Tibial artery (tissue), 4 donors: Measurements from ENCODE around the gene TGFBR3.

ENCODE experiments used
- DNase-seq, 2 donors: peaks; one replicate each; pipeline ENCODE4 v3.0.0-alpha.2; 2019
- H3K27ac ChIP-seq, 2 donors: fragments of 200-600 bp; sonication (generic) in 1 of 2; 1 replicate in 1 of 2; 2 replicates in 1 of 2; pipeline ENCODE4 v1.5.1; 2018 to 2019; ENCODE audit warnings: mild to moderate bottlenecking in 1 of 2
- H3K27me3 ChIP-seq, 2 donors: fragments of 200-600 bp; sonication (generic) in 1 of 2; one replicate each; pipeline versions ENCODE4 v1.5.1 to v1.6.0; 2016 to 2019
- H3K36me3 ChIP-seq, 3 donors: fragments of 200-600 bp; sonication (generic) in 2 of 3; one replicate each; pipeline ENCODE4 v1.5.1; 2016 to 2019; ENCODE audit warnings: mild to moderate bottlenecking in 2 of 3
- H3K4me1 ChIP-seq, 4 donors: fragments of 200-600 bp; sonication (generic) in 2 of 4; 1 replicate in 3 of 4; 2 replicates in 1 of 4; pipeline ENCODE4 v1.5.1; 2016 to 2019
- H3K4me3 ChIP-seq, 2 donors: fragments of 200-600 bp; sonication (generic) in 1 of 2; 1 replicate in 1 of 2; 2 replicates in 1 of 2; pipeline ENCODE4 v1.5.1; 2018 to 2019; ENCODE audit warnings: mild to moderate bottlenecking in 2 of 2
- H3K9me3 ChIP-seq, 3 donors: fragments of 200-600 bp; sonication (generic) in 1 of 3; one replicate each; pipeline ENCODE4 v1.5.1; 2016 to 2019
- intact Hi-C: fragments of 100-400 bp; cut with DNase I; formaldehyde crosslinking; loops from one replicate; pipeline ENCODE4 v1.15.0; 2023; ENCODE audit warnings: low total_unique reads
- TF ChIP-seq, protein P1 (sequence below), 2 experiments: fragments of 200-600 bp in 1 of 2; fragments of 450-650 bp in 1 of 2; IDR thresholded peaks; one replicate each; pipeline ENCODE4 v1.5.1; 2017 to 2019; ENCODE audit warnings: antibody characterized with exemption in 2 of 2, mild to moderate bottlenecking in 1 of 2, moderate library complexity in 1 of 2

Gene TGFBR3

GRCh38 chr1:91813813-91814212, 72.1 kb downstream of the TGFBR3 start:
- no peaks in the 10 kb centered on the region for H3K36me3 ChIP-seq
- H3K4me1 ChIP-seq, result peaks cover 0 to 35% (median 8%) of the 10 kb centered on the region in 4 donors
- H3K27me3 ChIP-seq, result no peaks in the 10 kb centered on the region
- no peaks in the 10 kb centered on the region for H3K9me3 ChIP-seq
- intact Hi-C loops, result no loop called here
- TF ChIP-seq, protein P1, sequence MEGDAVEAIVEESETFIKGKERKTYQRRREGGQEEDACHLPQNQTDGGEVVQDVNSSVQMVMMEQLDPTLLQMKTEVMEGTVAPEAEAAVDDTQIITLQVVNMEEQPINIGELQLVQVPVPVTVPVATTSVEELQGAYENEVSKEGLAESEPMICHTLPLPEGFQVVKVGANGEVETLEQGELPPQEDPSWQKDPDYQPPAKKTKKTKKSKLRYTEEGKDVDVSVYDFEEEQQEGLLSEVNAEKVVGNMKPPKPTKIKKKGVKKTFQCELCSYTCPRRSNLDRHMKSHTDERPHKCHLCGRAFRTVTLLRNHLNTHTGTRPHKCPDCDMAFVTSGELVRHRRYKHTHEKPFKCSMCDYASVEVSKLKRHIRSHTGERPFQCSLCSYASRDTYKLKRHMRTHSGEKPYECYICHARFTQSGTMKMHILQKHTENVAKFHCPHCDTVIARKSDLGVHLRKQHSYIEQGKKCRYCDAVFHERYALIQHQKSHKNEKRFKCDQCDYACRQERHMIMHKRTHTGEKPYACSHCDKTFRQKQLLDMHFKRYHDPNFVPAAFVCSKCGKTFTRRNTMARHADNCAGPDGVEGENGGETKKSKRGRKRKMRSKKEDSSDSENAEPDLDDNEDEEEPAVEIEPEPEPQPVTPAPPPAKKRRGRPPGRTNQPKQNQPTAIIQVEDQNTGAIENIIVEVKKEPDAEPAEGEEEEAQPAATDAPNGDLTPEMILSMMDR (IDR thresholded peaks at IDR 0.05), result no peak
- no peak for DNase-seq
- H3K27ac ChIP-seq, result no peak overlapping the region
- H3K4me3 ChIP-seq, result no peak overlapping the region

DNA sequence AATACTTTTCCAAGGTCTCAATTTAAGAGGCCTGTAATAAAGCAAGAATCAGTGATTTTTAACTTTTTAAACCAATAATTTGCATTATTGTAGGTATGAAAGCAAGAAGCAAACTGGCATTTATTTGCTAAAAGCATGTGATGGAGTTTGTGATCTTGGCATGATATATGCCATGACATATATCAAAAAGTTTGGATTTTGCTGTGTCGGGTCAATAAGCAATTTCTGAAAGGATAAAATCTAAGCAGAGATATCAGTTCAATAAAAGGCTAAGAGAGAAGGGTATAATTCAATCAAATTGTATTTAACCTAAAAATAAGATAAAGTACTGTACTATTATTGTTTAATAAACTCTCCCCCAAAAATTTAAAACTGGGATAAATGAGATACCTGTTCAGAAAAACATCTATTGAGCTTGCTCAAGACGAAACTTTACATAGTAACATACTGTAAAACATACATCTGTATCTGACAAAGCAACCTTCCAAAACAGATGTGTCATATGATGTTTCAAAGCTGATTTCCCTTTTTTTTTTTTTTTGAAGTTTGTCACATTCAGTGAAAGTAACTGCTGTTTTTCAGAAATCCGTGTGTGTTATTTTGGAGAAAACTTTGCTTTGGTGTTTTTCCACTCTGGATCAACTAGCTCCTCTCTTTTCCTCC, 74.5 kb downstream of the TGFBR3 start:
- TF ChIP-seq, protein P1 (IDR thresholded peaks at IDR 0.05), result no peak
- H3K36me3 ChIP-seq, result no peaks in the 10 kb centered on the region
- H3K9me3 ChIP-seq, result no peaks in the 10 kb centered on the region
- no peak for DNase-seq
- no peaks in the 10 kb centered on the region for H3K27me3 ChIP-seq
- H3K27ac ChIP-seq, result no peak overlapping the region
- no peak overlapping the region for H3K4me3 ChIP-seq
- intact Hi-C loops, result no loop called here
- H3K4me1 ChIP-seq, result peaks cover 0 to 24% (median 14%) of the 10 kb centered on the region in 4 donors

DNA sequence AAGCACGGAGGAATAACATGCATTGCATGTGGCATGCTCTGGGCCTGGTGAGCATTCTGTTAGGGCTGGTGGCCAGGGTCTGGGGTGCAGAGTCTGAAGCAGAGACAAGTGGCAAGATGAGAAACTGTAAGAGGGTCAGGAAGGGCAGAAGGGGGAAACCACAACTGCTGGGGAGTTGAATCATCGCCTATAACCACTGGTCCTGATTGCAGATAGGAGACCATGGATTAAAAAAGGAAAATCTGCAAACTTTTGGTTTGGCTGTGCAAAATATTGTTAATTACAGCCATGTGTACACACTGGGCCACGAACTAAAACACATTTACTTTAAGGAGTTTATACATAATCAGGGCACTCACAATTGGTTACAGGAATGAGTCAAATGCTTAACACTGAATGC, 76.6 kb downstream of the TGFBR3 start:
- Histone ChIP-seq H3K4me1 (peaks cover 0 to 29% (median 10%) of the 10 kb centered on the region in 4 donors), H3K27ac (no peak overlapping the region), H3K27me3 (no peaks in the 10 kb centered on the region), H3K4me3 (no peak overlapping the region), H3K36me3 (no peaks in the 10 kb centered on the region), H3K9me3 (no peaks in the 10 kb centered on the region)
- DNase-seq, result no peak
- intact Hi-C loops, result no loop called here
- TF ChIP-seq, protein P1 (IDR thresholded peaks at IDR 0.05), result no peak

DNA sequence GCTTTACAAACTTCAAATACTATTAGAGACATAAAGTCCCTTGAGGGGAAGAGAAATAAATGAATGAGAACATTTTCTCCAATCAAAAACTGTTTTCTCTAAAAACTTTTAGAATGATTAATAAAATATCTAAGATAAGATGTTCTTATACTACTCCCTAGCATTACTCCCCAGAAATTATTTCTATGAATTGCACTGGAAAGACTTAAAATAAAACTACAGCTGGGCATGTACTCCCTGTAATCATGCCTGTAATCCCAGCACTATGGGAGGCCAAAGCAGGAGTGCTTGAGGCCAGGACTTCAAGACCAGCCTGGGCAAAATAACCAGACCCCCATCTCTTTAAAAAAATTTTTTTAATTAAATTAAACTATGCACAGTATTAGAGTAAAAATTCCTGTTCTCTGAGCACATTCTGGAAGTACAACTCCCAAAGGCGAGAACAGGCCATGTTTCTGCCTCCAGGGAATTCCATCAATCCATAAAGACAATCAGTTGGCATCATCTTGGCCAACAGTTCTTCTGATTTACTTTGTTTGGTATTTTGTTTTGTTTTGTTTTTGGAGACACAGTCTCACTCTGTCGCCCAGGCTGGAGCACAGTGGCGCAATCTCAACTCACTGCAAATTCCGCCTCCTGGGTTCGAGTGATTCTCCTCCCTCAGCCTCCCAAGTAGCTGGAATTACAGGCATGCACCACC, 77.9 kb downstream of the TGFBR3 start:
- peaks cover 0 to 36% (median 11%) of the 10 kb centered on the region in 4 donors for H3K4me1 ChIP-seq
- H3K9me3 ChIP-seq, result no peaks in the 10 kb centered on the region
- DNase-seq, result no peak
- no peak overlapping the region for H3K4me3 ChIP-seq
- no peaks in the 10 kb centered on the region for H3K36me3 ChIP-seq
- H3K27ac ChIP-seq, result no peak overlapping the region
- TF ChIP-seq, protein P1 (IDR thresholded peaks at IDR 0.05), result no peak
- intact Hi-C loops, result no loop called here
- H3K27me3 ChIP-seq, result no peaks in the 10 kb centered on the region

DNA sequence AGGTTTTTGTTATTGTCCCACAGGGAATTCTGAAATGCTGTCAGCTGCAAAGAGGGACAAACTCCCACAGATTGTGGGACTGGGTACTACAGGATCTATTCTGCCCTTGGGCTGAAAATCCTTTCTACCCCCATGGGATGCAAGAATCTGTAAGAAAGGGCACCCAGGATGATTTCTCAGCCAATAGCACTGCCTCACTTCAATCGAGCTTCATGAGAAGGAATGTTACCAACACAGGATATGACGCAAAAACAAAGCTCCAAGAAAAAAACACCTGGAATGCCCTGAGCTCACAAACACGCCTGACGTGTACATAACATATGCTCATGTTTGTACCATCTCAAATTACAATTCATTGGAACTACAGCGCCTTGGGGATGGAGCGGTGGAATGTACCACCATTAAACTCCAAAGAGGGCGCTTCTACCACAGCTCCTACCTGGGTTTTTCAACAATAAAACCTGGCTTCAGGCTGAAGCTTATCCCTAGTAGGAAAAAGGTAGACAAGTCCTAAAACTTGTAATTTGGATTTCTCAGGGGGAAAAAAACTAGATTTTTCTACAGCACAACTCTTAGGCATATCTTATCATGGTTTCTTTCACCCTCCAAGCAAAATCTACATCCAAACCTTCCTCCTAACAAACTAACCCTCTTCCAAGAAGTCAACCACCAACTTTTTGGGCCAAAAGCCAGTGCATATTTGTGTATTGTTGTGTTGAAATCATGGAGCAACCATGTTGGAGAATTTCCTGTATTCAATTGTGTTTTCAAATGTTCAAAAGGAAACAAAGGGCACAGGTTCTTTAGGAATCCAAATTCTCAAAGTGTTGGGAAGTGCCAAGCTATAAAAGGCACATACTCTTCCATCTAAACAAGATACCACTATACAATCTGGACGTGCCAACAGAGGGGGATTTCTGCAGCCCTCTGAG, 78.9 kb downstream of the TGFBR3 start:
- no peaks in the 10 kb centered on the region for H3K9me3 ChIP-seq
- H3K36me3 ChIP-seq, result no peaks in the 10 kb centered on the region
- no peaks in the 10 kb centered on the region for H3K27me3 ChIP-seq
- TF ChIP-seq, protein P1 (IDR thresholded peaks at IDR 0.05), result no peak
- H3K4me1 ChIP-seq, result peaks cover 0 to 36% (median 11%) of the 10 kb centered on the region in 4 donors
- intact Hi-C loops, result no loop called here
- no peak overlapping the region for H3K4me3 ChIP-seq
- DNase-seq, result no peak
- no peak overlapping the region for H3K27ac ChIP-seq
